GM10266 (cell line): ENCODE results near the gene AK4.
"Not testable (repeated sequence)": the region's sequence is repeated elsewhere in the genome, so short reads cannot be mapped to it uniquely, and the experiment has no call there.

Experiments used
- DNase-seq: peaks from one replicate; pipeline ENCODE4 v3.0.0; 2012; ENCODE audit errors: extremely low spot score
- CTCF ChIP-seq: IDR thresholded peaks from 2 replicates; pipeline ENCODE4 v1.5.1; 2012; ENCODE audit warnings: mild to moderate bottlenecking, low read depth; ENCODE audit not compliant: control insufficient read depth, insufficient read depth; ENCODE audit errors: missing control alignments

The AK4 gene

GRCh38 chr1:65151641-65152040, 3.6 kb downstream of the AK4 start:
- TF ChIP-seq CTCF, result no peak
- DNase-seq, result no peak

- no peak for DNase-seq
- no peak for TF ChIP-seq CTCF
Measured at GRCh38 chr1:65153635-65154034, 5.6 kb downstream of the AK4 start.

- no peak for TF ChIP-seq CTCF
Measured at GRCh38 chr1:65156910-65157545, 9.0 kb downstream of the AK4 start.

GRCh38 chr1:65157546-65157941, 9.5 kb downstream of the AK4 start:
- TF ChIP-seq CTCF, result no peak
- DNase-seq, result no peak

More at GRCh38 chr1:65156910-65157545, 9.0 kb downstream of the AK4 start:
- no peak for DNase-seq

- not testable (repeated sequence) for DNase-seq
Measured at GRCh38 chr1:65159291-65159688, 11.3 kb downstream of the AK4 start.

- TF ChIP-seq CTCF, result no peak
- no peak for DNase-seq
Measured at GRCh38 chr1:65159801-65160523, 12.0 kb downstream of the AK4 start.

- TF ChIP-seq CTCF, result no peak
- no peak for DNase-seq
Measured at GRCh38 chr1:65163201-65163805, 15.3 kb downstream of the AK4 start.

- DNase-seq, result not testable (repeated sequence)
Measured at GRCh38 chr1:65164101-65164500, 16.1 kb downstream of the AK4 start.
